HepG2 (cell line): ENCODE results near the gene RPS28. TPM values are rescaled to one million over a fixed set of nuclear protein-coding genes. Genes with fewer than 3 reads are reported as not detected.
A peak's percentile ranks its signal among the peaks of the same experiment; 100 is the strongest.

Experiments
- AHR ChIP-seq: IDR thresholded peaks from 2 replicates; pipeline ENCODE4 v1.6.1; 2018; ENCODE audit warnings: missing genetic modification reagents, missing compliant biosample characterization
- GTF3A ChIP-seq: sonication (generic); formaldehyde crosslinking; conservative IDR thresholded peaks from 2 replicates; pipeline ENCODE4 v1.4.0; 2020; ENCODE audit warnings: mild to moderate bottlenecking, missing genetic modification reagents
- KDM3A ChIP-seq: IDR thresholded peaks from 2 replicates; pipeline ENCODE4 v1.6.1; 2018; ENCODE audit warnings: low read depth, missing compliant biosample characterization
- MYPOP ChIP-seq: sonication (generic); formaldehyde crosslinking; IDR thresholded peaks from 2 replicates; pipeline ENCODE4 v1.8.1; 2023; ENCODE audit warnings: mild to moderate bottlenecking, moderate library complexity, missing genetic modification reagents
- RORA ChIP-seq: sonication (generic); formaldehyde crosslinking; IDR thresholded peaks from 2 replicates; pipeline ENCODE4 v1.5.0; 2020; ENCODE audit warnings: mild to moderate bottlenecking, missing genetic modification reagents, moderate library complexity
- SP5 ChIP-seq: IDR thresholded peaks from 2 replicates; pipeline ENCODE4 v1.6.1; 2016; ENCODE audit warnings: low read depth, borderline replicate concordance
- TCF7L2 ChIP-seq: IDR thresholded peaks from 2 replicates; pipeline ENCODE4 v1.6.1; 2011; ENCODE audit warnings: mild to moderate bottlenecking, low read depth, low read length, moderate library complexity
- TFE3 ChIP-seq: IDR thresholded peaks from 2 replicates; pipeline ENCODE4 v1.6.1; 2016
- TRIM22 ChIP-seq: fragments of 450-650 bp; IDR thresholded peaks from 2 replicates; pipeline ENCODE4 v1.6.1; 2017
- ZBTB2 ChIP-seq: sonication (generic); formaldehyde crosslinking; IDR thresholded peaks from 2 replicates; pipeline ENCODE4 v1.8.0; 2022; ENCODE audit warnings: low read depth, missing genetic modification reagents
- ZNF24 ChIP-seq: fragments of 450-650 bp; IDR thresholded peaks from 2 replicates; pipeline ENCODE4 v1.6.1; 2017; ENCODE audit warnings: antibody characterized with exemption, mild to moderate bottlenecking
- ZNF253 ChIP-seq: sonication (generic); formaldehyde crosslinking; IDR thresholded peaks from 2 replicates; pipeline ENCODE4 v1.8.0; 2022; ENCODE audit warnings: mild to moderate bottlenecking, missing genetic modification reagents, borderline replicate concordance
- ZNF280D ChIP-seq: sonication (generic); formaldehyde crosslinking; IDR thresholded peaks from 2 replicates; pipeline ENCODE4 v1.5.1; 2020; ENCODE audit warnings: mild to moderate bottlenecking, missing genetic modification reagents
- ZNF296 ChIP-seq: sonication (generic); formaldehyde crosslinking; conservative IDR thresholded peaks from 2 replicates; pipeline ENCODE4 v1.5.0; 2020; ENCODE audit warnings: mild to moderate bottlenecking, missing genetic modification reagents
- ZNF460 ChIP-seq: sonication (generic); formaldehyde crosslinking; IDR thresholded peaks from 2 replicates; pipeline ENCODE4 v1.5.1; 2020; ENCODE audit warnings: missing genetic modification reagents, mild to moderate bottlenecking, borderline replicate concordance
- ZNF557 ChIP-seq: sonication (generic); formaldehyde crosslinking; IDR thresholded peaks from 2 replicates; pipeline ENCODE4 v1.4.0; 2020; ENCODE audit warnings: missing genetic modification reagents
- ZNF678 ChIP-seq: sonication (generic); formaldehyde crosslinking; IDR thresholded peaks from 2 replicates; pipeline ENCODE4 v1.4.0; 2020; ENCODE audit warnings: mild to moderate bottlenecking, missing genetic modification reagents
- ZNF691 ChIP-seq: sonication (generic); formaldehyde crosslinking; IDR thresholded peaks from 2 replicates; pipeline ENCODE4 v1.4.0; 2020; ENCODE audit warnings: missing genetic modification reagents, low read depth, mild to moderate bottlenecking, borderline replicate concordance
- ZNF776 ChIP-seq: sonication (generic); formaldehyde crosslinking; IDR thresholded peaks from 2 replicates; pipeline ENCODE4 v1.4.0; 2020; ENCODE audit warnings: mild to moderate bottlenecking, missing genetic modification reagents
- ZNF891 ChIP-seq: sonication (generic); formaldehyde crosslinking; IDR thresholded peaks from 2 replicates; pipeline ENCODE4 v1.5.0; 2020; ENCODE audit warnings: mild to moderate bottlenecking, missing genetic modification reagents
- polyA plus RNA-seq, 8 experiments: library from polyadenylated mRNA; depleted of rRNA in 3 of 8; stranded (reverse) in 7 of 8; unstranded in 1 of 8; fragments of >200 nt; fragmentation: Illumina TruSeq in 4 of 8; extraction: Trizol in 4 of 8; gene quantifications; 2 replicates each; pipeline versions ENCODE4 v1.2.1 to v1.2.3, GENCODE V29; 2011 to 2016; ENCODE audit warnings: low read depth in 4 of 8, missing spikeins in 1 of 8, mixed read lengths in 1 of 8; ENCODE audit not compliant: insufficient read depth in 1 of 8
- total RNA-seq, 5 experiments: library from RNA; depleted of rRNA; stranded (reverse); fragments of >200 nt; fragmentation: Illumina TruSeq; extraction: Trizol; gene quantifications; 2 replicates each; pipeline ENCODE4 v1.2.3, GENCODE V29; 2016; ENCODE audit warnings: low read depth in 1 of 5

Gene RPS28
- total and polyA plus RNA-seq, 2 of the 13 experiments (the other 11 are each of a cell fraction or from before 2014, with no cell fraction given), result 281 to 545 TPM

- TF ChIP-seq ZNF24 (no peak), MYPOP (CRISPR knock-in tag) (no peak), ZNF253 (CRISPR knock-in tag) (no peak), ZNF296 (no peak), TCF7L2 (no peak), ZNF678 (CRISPR knock-in tag) (no peak), TFE3 (CRISPR knock-in tag) (peak; percentile 96), AHR (CRISPR knock-in tag) (no peak), ZNF280D (CRISPR knock-in tag) (no peak), ZNF891 (CRISPR knock-in tag) (no peak; the same call in 1 of the 2 replicates), KDM3A (CRISPR knock-in tag) (peak; percentile 76; the same call in 1 of the 2 replicates), ZNF557 (CRISPR knock-in tag) (peak; percentile 58; the same call in 1 of the 2 replicates), ZNF460 (CRISPR knock-in tag) (no peak), TRIM22 (no peak), GTF3A (no peak), ZNF691 (CRISPR knock-in tag) (peak; percentile 51; the same call in 1 of the 2 replicates), SP5 (CRISPR knock-in tag) (no peak), ZNF776 (CRISPR knock-in tag) (peak; percentile 93; the same call in 1 of the 2 replicates), ZBTB2 (CRISPR knock-in tag) (peak; percentile 46; the same call in 1 of the 2 replicates), RORA (CRISPR knock-in tag) (no peak)
Measured at GRCh38 chr19:8321067-8321985, at the start of gene RPS28, which contains the start of gene NDUFA7 (continued).
